ENCODE results near the gene FBXO10.
"Not testable (repeated sequence)": the region's sequence is repeated elsewhere in the genome, so short reads cannot be mapped to it uniquely, and the experiment has no call there.

FBXO10 gene

DNA sequence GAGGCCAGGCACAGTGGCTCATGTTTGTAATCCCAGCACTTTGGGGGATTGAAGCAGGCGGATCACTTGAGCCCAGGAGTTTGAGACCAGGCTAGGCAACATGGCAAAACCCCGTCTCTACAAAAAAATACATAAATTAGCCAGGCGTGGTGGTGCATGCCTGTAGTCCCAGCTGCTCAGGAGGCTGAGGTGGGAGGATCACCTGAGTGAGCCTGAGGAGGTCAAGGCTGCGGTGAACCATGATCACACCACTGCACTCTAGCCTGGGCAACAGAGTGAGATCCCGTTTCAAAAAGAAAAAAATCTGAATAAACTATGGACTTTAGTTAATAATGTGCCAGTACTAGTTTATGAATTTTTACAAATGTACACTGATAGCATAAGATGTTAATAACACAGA lies 66.1 kb downstream of the FBXO10 start:
- DNase-seq = not testable (repeated sequence)

DNA sequence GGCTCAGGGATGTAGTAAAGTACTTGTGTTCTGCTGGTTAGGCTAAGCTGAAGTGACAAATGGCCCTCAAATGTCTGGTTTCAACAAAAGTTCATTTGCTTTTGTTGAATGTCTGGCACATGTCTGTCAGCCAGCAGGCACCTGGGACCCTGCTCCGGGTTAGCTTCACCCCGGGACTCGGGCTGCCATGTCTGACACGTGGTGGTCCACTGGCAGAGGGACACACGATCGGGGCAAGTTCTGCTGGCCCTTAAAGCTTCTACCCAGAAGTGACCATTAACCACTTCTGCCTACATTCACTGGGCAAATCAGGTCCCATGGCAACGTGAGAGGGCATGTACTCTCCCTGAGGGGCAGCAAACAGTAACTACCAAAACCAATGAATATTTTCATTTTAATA lies 66.6 kb downstream of the FBXO10 start:
- no peak for DNase-seq

DNA sequence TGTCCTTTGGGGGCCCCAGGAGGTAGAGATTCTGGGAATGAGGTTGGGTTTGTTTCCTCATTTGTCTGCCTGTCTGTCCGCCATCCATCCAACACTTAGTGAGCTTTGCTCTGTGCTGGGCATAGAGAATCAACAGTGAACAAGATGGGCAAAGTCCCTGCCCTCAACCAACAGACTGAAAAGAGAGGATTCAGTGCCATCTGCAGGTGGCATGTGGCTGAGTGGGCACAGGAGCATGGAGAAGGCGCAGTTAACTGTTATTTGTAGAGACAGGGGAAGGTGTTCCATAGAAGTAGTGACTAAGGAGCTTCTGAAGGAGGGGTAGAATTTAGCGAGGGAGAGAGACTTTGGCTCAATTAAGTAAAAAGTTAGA lies 67.4 kb downstream of the FBXO10 start:
- DNase-seq = no peak

DNA sequence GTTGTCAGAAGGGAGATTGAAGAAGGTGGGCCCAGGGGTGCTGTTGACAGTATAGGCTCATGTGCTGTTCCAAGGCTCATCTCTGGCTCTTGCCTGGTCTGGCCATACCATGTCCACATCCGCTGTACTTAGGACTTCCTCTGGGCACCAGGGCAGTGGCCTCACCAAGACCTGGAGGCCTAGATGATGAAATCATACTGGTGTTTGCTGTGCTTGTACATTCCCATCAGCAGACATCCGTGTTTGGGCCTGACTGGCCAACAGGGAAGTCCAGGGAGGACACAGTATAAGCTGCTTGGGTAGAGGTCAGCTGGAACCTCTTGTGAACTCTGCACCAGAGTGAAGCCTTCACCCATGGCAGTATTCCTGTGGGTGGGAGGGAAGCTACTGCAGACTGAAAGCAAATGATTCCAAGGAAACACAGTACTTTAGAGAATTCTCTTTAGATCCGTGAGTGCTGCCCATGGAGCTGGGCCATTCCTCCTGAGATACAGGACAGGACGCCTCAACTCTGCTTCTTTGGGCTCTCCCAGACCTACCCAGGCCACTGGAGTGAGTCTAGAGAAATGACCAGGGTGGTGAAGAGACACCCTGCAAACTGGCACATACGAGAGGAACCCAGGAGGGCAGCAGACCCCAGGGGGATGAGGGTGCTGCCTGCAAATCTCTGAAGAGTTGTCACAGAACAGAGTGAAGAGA lies 67.9 kb downstream of the FBXO10 start:
- no peak for DNase-seq

DNA sequence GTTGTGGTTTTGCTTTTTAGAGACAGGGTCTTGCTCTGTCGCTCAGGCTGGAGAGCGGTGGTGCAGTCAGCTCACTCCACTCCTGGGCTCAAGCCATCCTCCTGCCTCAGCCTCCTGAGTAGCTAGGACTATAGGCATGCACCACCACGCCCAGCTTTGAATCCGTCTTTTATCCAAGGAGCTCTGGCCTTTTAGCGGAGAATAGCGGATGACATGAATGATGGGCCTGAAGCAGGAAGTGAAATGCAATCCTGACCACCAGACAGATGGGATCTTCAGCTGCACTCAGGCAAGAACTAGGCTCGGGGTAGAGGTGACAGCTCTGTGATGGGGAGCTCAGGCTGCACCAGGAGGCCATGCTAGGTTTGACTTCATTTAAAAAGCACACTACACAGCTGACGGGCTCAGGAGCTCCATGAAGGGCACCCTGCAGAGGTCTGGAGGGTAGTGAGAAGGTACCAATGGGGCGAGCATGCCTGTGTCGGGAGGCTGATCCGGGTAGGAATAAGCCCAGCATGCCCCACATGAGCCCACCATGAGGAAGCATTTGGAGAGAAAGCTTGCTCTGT lies 68.5 kb downstream of the FBXO10 start:
- DNase-seq = no peak

DNA sequence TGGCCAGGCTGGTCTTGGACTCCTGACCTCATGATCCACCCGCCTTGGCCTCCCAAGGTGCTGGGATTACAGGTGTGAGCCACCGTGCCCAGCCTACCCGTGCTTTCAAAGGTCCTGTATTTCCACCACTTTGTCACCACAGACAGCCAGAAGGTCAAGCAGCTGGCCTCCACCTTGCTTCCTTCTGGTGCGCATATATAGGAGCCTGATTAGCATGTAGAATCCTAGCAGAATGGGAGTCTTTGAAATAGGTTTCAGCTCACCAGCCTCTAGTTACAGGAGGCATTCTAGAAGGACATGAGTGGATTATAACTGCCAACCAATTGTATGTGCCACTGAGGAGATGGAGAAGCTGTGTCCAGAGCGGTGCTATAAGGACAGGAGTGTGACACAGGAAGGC lies 71.6 kb downstream of the FBXO10 start:
- DNase-seq = no peak

DNA sequence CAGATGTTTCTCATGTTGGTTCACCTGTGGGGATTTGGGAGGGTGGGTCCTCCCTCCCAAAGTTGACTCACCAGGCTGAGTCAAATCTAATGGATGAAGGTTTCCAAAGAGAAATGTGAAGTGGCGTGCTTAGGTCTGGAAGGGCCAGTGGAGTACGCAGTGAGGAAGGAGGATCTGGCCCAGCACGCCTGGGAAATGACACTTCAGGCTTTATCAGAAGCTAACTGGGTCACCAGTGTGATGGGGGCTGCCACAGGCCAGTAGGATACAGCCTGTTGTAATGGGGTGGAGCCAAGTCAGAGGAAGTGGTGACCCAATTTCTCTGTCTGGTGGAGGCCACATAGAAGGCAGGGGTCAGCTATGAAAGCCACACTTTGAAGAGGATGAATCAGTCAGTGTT lies 72.4 kb downstream of the FBXO10 start:
- DNase-seq = peak; percentile 55

DNA sequence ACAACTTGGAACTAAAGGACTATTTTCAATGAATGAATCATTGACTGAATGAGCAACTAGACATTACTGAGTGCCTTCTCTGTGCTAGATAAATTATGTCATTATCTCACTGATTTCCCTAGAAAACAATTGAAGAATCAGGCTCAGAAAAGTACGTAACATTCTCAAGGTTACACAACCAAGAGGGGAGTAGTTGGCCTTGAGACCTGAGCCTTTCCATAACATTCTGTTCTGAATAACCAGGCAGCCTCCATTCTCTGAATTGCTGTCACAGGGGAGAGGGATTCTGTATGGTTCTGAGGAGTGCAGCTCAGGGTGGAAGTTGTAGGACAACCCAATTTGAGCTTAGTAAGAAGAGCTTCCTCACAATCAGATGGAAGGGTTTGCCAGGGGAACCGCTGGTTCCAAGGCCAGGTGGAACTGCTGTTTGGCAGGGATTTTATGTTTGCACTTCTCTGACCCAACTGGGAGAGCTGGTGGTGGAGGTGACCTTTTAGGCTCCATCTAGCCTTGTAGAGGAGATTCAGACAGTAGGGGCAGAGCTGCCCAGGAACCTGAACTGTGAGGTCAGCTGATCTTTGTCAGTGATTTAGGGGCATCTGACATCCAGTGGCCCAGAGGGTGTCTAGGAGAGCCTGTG lies 74.1 kb downstream of the FBXO10 start:
- no peak for DNase-seq

DNA sequence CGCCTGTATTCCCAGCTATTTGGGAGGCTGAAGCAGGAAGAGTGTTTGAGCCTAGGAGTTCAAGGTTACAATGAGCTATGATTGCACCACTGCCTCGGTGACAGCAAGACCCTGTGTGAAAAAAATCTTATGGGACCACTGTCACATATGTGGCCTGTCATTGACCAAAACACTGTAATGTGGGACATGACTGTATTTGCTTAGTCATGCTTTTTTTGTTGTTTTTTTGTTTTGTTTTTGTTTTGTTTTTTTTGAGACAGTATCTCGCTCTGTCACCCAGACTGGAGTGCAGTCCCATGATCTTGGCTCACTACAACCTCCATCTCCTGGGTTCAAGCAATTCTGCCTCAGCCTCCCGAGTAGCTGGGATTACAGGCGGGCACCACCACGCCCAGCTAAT lies 76.9 kb downstream of the FBXO10 start:
- DNase-seq = no peak

DNA sequence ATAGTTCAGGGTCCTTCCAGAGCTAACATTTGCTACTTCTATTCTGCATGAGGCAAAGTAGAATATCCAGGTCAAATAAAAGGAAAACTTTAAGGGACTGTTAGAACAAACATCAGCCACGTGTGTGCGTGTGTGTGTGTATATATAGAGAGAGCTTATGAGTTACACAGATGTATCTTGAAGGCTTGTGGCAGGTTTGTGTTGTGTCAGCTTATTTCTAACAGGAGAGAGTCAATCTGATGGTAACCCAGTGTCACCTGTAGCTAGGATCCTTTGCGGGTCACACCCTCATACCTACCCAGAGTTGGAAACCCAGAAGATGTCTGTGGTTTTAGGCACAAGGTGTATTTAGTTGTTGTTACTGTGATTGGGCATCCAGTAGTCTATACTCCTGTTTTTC lies 77.7 kb downstream of the FBXO10 start:
- DNase-seq = no peak

DNA sequence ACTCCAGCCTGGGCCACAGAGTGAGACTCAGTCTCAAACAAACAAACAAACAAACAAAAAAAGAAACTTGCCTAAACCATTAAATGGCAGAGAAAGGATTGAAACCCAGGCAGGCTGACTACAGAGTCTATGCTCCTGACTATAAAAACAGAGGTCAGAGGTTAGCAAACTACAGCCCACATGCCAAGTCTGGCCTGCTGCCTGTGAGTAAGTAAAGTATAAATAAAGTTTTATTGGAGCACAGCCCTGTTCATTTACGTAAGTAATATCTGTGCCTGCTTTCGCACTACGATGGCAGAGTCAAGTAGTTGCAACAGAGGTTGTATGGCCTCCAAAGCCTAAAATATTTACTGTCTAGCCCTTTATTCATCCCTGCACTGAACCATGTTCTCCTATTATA lies 78.9 kb downstream of the FBXO10 start:
- no peak for DNase-seq

DNA sequence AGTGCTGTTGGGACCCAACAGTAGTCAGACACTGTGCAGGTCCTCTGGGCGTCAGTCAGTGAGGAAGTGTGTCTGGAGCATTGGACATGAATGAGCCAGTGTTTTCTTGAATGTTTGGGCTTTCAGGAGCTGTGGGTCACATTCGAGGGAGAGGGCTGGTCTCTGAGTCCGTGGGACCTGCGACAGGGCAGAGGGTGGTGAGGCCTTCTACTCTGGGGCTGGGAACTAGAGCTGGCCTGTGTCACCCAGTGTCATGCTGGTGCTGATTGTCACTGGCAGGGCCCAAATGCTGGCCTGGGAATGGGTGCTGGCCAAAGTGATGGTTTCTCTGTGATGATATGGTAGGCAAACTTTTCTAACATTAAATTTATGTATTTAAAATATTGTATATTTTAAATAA lies 80.2 kb downstream of the FBXO10 start:
- no peak for DNase-seq

DNA sequence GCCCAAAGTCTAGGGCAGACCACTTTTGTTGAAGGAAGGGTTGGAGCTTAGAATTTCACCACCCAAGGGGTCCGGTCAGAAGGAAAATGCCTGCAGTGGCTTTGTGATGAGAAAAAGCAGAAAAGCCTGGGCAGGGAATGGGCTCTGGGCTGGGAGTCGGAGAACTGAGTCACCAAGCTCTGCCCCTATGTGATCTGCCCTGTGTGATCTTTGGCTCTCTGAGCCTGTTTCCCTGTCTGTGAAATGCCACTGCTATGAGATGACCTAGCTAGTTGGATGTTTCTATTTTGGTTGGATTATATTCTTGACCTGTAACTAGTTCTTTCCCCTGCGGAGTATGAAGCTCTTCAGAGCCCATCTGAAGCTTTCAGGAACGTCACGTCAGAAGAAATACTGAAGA lies 80.6 kb downstream of the FBXO10 start:
- no peak for DNase-seq

DNA sequence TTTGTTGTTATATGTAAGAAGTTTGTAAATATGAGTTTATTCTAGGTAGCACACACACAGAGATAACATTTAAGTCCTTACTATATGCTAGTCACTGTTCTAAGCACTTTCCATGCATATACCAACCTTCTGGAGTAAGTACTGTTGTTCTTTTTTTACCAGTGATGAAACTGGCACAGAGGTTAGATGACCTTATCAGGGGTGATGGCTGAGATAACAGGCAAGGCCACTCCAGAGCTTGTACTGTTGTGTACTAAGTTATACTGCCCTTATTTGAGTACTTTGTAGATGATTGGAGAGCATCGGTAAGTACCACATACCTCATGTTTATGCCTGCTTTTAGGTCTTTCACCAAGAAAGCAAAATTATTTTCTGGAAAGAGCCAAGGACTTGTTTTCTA lies 84.2 kb downstream of the FBXO10 start:
- no peak for DNase-seq

DNA sequence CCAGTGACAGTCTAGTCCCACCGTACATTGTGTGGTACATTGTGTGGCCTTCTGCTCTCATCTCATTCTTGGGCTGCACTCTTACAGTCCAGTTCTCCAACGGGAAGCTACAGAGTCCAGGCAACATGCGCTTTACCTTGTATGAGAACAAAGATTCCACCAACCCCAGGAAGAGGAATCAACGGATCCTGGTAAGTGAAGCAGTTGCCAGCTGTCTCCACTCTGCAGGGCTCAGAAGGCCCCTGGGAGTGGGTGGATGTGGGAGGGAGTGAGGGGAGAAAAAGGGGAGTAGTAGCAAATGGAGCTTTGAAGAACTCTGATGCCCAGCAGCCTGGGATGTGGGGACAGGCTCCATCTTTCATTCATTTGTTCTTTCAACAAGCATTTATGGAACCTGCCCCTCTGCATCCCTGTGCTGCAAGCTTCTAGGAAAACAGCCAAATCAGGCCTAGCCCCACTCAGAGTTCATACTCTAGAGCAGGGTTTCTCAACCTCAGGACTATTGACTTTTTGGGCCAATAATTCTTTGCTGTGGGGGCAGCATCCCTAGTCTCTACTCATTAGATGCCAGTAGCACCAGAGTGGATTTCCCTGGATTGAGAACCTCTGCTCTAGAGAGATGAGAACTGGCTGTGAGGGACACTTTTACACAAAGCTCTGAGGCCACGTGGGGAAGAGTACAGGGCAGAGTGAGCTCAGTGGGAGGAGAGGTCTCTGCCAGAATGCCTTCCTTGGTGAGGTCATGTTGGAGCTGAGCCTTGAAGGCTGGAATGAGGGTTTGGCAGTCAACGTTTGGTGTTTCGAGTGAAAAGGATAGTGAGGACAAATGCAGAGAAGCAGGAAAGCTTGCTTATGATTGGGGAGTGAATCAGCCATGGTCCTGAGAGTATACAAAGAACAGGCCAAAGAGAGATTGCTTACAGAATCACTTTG lies 89.3 kb downstream of the FBXO10 start:
- DNase-seq = no peak

DNA sequence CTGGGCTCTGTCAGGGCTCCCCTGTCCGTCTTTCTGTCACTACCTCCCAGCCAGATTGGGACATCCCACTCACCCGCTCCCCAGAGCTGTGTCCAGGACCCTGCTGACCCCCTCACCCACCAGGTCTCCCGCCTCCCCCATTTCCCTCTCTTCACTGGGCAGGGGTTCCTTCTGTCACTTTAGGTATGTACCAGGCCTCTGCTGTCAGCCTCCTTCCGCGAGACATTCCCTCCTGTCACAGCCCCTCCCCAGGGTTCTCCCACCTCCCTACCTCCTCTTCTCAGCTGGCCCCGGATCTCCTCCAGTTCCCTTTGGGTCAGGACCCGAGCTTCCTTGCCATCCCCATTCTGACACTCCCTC lies 89.9 kb downstream of the FBXO10 start:
- no peak for DNase-seq

DNA sequence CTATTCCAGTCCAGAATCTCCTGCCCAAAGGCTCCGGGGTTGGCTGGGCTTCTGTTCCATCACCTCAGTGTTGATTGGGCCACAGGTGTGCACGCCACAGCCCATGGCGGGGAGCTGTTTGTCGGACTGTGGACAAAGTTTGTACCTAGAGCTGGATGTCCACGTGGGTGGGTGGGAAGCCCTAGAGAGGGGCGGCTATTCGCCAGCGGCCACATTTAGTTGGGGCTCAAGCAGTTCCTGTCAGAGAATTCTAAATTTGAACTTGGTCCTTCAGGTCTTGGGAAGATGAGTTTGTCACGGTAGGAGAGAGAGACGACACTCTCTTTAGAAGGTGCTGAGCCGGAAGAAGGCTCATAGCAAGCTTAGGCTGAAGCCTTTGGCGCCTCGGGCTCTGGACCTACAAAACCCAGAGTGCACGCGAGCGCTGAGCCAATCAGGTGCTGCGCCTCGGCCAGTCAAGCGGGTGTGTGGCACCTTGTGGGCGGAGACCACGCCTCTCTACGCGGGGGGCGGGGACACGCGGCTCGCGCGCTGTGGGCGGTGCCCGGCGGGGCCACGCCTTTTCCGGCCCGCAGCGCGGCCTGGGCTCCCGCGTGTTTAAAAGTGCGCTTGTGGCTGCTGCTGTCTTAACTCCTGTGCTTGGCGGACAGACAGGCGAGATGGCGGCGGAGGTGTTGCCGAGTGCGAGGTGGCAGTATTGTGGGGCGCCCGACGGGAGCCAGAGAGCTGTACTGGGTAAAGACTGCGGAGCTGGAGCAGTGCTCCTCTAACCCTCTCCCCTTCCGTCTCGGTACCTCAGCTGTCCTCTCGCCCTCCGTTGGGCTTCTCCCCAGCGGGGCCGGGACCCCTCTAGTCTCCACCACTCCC lies 90.6 kb downstream of the FBXO10 start, which contains the start of gene POLR1E:
Gene POLR1E, plus strand, starts transcription at position 560 of the 867 bp plus-strand sequence. Its CDS starts 100 bp downstream, at position 660.
- peak; percentile 98 for DNase-seq

DNA sequence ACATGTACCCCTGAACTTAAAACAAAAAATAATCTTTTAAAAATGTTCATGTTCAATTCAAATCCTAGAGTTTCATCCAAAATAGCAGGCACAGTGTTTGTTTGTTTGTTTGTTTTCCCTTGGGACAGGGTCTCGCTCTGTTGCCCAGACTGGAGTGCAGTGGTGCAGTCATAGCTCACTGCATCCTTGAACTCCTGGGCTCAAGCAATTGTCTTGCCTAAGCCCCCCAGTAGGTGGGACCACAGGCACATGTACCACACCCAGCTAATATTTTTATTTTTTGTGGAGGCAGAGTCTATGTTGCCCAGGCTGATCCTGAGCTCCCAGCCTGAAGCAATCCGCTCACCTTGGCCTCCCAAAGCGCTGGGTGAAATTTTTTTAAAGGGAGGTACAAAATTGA lies 95.4 kb downstream of the FBXO10 start:
- DNase-seq = no peak

DNA sequence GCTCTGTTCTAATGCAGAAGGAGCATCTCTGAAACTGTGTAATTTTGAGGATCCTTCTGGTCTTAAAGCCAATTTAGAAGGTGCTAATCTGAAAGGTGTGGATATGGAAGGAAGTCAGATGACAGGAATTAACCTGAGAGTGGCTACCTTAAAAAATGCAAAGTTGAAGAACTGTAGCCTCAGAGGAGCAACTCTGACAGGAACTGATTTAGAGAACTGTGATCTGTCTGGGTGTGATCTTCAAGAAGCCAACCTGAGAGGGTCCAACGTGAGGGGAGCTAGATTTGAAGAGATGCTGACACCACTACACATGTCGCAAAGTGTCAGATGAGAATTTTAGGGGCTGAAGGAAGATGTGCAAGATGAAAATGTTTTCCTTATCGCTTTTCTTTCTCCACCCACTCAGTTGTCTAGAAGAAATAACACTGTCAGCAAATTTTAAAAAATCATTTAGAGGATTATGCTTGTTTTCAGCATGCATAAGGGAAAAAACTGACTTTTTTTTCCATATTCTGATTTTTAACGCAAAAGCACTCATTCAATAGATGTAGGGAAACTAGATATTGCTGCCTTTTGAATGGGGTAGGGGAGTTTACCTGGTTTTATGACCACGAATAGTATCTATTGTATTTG lies 98.1 kb downstream of the FBXO10 start:
- DNase-seq = not testable (repeated sequence)

DNA sequence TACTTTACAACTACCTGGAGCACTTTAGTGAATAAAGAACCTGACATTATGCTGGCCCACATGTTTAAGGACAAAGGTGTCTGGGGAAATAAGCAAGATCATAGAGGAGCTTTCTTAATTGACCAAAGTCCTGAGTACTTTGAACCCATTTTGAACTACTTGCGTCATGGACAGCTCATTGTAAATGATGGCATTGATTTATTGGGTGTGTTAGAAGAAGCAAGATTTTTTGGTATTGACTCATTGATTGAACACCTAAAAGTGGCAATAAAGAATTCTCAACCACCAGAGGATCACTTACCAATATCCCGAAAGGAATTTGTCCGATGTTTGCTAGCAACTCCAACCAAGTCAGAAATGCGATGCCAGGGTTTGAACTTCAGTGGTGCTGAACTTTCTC lies 98.7 kb downstream of the FBXO10 start:
- DNase-seq = not testable (repeated sequence)

DNA sequence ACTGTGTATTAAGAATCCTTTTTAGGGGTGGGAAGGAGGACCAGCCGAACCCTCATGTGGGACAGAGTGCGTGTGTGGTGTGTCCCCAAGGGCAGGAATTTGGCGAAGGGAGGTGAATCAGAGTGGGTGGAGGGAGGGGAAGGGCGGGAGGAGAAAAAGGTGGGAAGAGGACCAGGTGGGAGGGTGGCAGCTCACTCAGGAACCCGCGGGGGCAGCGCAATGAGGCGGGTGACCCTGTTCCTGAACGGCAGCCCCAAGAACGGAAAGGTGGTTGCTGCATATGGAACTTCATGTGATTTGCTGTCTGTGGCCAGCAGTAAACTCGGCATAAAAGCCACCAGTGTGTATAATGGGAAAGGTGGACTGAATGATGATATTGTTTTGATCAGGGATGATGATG lies 99.2 kb downstream of the FBXO10 start:
- DNase-seq = no peak

DNA sequence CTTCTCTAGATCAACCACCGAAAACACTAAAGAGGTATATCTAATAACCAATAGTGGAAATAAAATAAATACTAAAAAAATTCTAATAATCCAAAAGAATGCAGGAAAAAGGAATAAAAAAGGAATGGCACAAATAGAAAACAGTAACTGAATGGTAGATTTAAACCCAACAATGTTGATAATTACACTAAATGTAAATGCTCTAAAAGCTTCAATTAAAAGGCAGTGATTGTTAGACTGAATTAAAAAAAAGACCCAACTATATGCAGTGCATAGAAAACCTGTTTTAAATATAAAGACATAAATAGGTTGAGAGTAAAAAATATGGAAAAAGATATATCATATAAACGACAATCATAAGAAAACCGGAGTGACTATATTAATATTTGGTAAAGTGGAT lies 101.7 kb downstream of the FBXO10 start:
- DNase-seq = no peak
